SHP77 treated with DMSO at 0.1 percent for 48 hours (cell line): ENCODE data around the gene IKZF3.
A peak's percentile ranks its signal among the peaks of the same experiment; 100 is the strongest.
"Not testable (repeated sequence)": the region's sequence is repeated elsewhere in the genome, so short reads cannot be mapped to it uniquely, and the experiment has no call there.

ENCODE experiments used
- DNase-seq: peaks from one replicate; lab custom pipeline; 2025; lab: John Stamatoyannopoulos, UW

IKZF3 gene

DNA sequence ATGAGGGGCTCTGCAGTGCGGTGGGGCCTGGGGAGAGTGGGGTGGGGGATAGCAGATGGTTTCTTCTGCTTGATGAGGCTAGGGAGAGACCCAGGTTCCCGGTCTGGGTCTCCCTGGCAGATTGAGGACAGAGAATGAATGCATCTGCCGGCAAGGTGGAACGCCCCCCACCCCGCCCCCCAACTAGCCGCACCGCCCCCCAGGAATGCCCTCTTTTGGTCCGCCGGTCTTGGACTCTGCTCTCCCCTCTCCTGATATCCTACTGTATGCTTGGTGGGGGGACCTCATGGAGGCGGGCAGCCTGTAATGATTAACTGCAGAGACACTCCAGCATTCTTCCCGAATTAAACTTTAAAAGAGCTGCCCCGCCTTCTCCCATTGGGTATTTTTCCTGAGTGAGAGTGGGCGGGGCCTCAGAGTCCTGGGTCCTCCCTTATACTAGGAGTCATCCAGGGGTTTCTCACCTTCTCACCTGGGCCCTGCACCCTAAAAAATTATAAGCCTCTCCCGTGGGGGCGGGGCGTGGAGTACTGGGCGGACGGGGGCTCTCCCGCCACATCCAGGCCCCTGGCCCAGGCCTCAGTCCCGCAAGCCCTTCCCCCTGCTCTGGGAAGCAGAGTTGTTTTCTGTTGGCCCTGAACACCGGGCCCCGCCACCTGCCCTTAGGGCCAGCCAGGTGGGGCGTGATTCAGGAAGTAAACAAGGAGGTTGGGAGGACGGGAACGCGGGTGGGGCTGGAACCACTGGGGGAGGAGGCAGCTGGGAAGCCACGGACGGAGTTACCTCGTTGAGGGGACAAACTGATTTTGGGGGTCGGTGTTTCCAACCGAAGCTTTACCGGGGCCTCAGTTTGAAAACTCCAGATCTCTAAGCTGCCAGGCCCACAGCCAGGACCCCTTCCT lies 124.9 kb downstream of the IKZF3 start:
- no peak for DNase-seq

DNA sequence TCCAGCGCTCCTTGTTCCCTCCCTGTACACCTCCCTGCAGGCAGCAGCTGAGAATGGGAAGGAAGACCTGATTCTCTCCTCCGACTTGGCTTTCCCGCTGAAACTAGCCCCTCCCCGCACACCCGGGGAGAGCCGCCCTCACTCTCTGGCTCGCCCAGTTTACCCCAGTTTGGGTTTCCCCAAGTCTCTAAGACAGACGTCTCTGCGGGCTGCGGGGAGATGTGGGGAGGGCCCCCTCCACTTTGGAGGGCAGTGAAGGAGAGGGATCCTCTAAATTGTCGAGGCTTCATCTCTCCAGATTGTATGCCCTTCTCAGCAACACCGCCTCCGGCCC lies 125.6 kb downstream of the IKZF3 start:
- no peak for DNase-seq

DNA sequence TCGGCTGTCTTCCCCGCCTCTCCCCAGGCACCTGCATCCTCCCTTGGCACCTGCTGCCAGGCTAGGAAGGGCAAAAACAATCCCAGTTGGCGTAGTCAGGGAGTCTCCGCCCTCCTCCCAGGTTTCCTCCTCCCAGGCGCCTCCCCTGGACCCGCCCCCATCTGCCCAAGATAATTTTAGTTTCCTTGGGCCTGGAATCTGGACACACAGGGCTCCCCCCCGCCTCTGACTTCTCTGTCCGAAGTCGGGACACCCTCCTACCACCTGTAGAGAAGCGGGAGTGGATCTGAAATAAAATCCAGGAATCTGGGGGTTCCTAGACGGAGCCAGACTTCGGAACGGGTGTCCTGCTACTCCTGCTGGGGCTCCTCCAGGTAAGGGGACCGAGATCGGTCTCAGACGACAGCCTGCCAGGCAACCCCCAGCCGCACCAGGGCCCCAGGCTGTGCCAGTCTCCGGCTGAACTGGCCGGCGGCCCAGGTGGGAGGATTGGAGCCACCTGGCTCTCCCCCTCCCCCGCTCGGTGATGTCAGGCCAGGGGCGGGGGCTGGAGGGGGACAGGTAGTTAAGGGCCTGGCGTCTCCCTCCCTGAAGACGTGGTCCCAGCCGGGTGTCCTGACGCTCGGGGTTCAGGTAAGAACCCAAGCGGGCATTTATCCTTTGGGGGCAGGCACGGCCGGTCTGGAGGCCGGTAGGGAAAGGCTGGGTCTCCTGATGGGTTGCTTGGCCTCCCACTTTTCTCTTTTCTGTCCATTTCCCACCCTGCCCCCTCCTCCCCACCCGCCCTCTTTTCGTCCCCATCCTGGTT lies 126.1 kb downstream of the IKZF3 start, which contains the start of gene GRB7:
TSS of gene GRB7 (plus strand) at position 179 of the 808 bp plus-strand sequence. CDS start 4,364 bp downstream, outside the sequence.
- no peak for DNase-seq

DNA sequence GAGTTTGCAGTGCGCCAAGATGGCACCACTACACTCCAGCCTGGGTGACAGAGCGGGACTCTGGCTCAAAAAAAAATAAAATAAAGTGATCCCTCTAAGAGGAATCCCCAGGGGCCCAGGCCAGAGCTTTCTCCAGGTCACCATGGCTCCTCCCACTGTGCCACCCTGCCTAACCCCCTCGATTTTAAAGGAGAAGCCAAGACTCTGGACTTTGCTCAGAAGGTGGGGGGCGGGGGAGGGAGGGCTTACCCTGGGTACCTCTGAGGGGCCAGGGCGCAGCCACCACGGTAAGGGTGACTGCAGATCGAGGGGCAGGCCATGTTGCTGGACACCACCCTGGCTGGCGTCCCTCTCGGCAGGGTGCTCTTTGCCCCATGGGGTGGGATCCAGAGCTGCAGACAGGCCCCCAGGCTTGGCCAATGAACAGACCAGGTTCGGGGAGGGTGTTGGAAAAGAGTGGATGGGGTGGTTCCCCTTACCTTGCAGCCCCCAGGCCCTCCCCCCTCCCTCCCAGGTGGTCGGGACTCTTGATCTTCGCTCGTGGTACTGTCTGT lies 126.8 kb downstream of the IKZF3 start:
- no peak for DNase-seq

DNA sequence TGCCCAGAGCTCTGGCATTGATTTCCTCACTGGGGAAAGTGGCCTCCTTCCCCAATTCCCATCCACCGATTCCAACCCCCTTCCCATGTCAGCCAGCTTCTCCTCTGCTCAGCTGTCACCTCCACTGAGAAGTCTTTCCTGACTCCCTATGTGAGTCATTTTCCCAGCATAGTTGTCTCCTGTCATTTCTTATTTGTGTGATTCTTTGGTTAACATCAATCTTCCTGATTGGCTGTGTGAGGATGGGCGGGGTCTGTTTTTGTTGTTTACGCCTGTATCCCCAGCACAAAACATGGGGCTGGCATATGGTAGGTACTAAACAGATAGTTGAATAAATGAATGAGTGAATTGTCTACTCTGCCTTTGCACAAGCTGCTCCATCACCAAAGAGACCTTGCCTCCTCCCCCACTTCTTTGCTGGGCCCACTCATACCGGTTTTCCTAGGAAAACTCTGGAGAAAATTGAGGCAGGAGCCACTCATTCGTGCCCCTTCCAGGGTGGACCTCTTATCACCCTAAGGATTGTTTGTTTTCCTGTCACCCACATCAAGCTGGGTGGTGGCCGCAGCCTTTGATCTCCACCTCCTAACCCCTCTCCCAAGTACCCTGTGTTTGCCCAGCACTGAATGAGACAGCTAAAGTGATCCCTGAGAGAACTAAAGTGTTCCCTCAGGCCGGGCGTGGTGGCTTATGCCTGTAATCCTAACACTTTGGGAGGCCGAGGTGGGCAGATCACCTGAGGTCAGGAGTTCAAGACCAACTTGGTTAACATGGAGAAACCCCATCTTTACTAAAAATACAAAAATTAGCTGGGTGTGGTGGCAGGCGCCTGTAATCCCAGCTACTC lies 127.6 kb downstream of the IKZF3 start:
- no peak for DNase-seq

DNA sequence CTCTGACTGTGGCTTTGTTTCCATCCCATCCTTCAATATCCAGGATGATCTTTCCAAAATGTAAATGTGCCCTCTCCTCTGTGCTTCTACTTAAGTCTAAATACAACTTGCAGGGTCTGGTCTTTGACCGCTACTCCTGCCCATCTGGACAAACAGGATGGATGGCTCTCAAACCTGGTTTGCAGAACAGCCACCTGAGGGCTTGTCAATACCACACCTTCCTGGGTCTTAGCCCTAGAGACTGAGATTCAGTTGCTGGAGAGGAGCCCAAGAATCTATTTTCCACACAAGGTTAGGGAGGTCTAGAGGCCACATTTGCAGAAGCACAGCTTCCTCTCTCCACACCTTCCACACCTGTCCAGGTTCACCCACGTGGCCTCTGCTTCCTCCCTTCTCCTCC lies 128.2 kb downstream of the IKZF3 start:
- DNase-seq: no peak

DNA sequence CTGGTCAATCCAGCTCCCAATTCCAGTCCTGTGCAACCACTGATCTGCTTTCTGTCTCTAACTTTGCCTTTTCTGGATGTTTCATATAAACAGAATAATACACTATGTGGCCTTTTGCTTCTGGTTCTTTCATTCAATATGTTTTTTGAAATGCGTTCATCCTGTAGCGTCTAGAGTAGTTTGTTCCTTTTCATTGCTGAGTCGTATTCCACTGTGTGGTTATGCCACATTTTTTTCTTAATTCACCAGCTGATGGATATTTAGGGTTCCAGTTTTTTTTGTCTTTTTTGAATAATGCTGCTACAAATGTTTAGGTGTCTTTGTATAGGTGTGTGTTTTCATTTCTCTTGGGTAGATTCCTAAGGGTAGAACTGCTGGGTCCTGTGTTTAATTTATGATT lies 131.5 kb downstream of the IKZF3 start:
- DNase-seq: no peak

DNA sequence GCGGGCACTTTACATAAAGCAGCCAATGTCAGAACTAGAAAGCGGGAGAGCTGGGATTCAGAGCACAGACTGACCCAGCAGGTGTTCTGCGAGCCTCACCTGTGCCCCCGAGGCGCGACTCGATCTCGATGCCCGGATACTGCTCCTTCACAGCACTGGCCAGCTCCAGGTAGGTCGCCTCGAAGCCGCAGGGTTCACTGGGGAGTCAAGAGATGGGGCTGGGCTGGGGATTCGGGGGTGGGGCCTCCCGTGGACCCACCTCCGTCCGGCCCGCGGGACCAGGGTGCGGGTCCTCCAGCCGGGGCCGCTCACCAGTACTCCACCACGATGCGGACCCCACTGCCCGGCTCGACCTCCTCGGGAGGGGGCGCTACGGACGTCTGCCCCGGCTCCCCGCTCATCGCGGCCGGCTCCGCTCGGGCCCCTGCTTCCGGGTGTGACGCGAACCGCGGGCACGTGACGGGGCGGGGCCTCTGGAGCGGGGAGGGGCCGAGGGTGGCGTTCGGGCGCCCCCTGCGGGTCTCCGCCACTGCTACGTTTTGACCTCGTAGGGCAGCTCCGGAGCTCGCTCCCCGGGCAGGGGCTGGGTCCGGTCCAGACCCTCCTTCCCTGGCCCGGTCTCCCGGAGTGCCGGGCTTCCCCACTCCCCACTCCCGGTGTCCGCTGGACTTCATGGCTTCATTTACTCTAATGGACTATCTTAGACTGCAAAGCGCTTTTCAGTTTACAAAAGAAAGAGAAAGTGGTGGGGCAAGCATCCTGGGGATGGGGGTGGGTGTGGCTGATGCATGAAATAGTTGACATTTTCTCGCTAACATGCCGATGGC lies 133.8 kb downstream of the IKZF3 start, which contains the start of gene MIEN1:
TSS of gene MIEN1 (minus strand) at position 438 of the 827 bp plus-strand sequence. CDS start at position 401, 37 bp downstream.
- DNase-seq: peak; percentile 54

DNA sequence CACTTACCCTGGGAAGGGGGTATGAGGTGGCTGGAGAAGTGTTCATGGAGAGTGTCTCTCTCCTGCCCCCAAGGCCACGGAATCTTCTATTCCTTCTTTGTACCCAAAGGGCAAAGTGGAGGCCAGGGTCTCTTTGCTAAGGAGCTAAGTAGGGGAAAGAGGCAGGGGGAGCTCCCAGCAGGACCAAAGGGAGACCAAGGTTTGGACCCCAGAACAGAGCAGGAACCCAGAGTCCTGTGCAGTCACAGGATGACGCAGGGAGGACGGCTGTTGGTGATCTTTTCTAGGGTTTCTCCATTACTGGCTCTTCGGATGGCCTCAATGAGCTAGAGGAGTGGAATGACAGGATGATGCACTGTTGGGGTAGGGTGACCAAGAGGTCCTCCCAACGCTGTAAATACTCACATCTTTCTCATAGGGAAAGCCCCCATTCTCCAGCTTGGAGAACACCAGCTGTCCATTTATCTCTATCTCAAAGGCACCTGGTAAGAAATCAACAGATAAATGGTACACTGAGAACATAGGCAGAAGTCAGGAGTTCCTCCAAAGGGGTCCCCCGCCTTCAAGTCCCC lies 134.7 kb downstream of the IKZF3 start:
- DNase-seq: no peak

DNA sequence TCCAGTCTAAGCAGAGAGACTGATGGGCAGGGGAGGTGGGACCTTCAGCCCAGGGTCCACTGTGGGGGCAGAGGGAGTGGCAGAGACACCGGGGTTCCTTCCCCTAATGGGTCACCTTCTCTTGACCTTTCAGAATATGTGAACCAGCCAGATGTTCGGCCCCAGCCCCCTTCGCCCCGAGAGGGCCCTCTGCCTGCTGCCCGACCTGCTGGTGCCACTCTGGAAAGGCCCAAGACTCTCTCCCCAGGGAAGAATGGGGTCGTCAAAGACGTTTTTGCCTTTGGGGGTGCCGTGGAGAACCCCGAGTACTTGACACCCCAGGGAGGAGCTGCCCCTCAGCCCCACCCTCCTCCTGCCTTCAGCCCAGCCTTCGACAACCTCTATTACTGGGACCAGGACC lies 136.6 kb downstream of the IKZF3 start:
- no peak for DNase-seq

DNA sequence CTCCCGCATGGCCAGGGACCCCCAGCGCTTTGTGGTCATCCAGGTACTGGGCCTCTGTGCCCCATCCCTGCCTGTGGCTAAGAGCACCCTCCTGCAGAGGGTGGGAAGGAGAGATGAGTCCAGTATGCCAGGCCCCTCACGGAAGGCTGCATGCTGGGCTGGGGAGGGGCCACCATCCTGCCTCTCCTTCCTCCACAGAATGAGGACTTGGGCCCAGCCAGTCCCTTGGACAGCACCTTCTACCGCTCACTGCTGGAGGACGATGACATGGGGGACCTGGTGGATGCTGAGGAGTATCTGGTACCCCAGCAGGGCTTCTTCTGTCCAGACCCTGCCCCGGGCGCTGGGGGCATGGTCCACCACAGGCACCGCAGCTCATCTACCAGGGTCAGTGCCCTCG lies 137.5 kb downstream of the IKZF3 start:
- DNase-seq: no peak

DNA sequence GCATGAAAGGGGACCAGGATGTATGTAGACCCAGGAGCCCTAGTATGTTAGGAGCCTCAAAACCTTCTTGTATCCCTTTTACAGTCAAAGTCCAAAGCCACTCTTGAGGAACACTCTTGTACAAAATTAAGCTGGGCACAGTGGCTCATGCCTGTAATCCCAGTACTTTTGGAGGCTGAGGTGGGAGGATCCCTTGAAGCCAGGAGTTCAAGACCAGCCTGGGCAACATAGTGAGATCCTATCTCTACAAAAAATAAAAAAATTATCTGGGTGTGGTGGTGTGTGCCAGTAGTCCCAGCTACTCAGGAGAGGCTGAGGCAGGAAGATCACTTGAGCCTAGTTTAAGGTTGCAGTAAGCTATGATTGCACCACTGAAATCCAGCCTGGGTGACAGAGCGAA lies 138.2 kb downstream of the IKZF3 start:
- not testable (repeated sequence) for DNase-seq

DNA sequence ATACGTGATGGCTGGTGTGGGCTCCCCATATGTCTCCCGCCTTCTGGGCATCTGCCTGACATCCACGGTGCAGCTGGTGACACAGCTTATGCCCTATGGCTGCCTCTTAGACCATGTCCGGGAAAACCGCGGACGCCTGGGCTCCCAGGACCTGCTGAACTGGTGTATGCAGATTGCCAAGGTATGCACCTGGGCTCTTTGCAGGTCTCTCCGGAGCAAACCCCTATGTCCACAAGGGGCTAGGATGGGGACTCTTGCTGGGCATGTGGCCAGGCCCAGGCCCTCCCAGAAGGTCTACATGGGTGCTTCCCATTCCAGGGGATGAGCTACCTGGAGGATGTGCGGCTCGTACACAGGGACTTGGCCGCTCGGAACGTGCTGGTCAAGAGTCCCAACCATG lies 139.4 kb downstream of the IKZF3 start:
- DNase-seq: no peak

DNA sequence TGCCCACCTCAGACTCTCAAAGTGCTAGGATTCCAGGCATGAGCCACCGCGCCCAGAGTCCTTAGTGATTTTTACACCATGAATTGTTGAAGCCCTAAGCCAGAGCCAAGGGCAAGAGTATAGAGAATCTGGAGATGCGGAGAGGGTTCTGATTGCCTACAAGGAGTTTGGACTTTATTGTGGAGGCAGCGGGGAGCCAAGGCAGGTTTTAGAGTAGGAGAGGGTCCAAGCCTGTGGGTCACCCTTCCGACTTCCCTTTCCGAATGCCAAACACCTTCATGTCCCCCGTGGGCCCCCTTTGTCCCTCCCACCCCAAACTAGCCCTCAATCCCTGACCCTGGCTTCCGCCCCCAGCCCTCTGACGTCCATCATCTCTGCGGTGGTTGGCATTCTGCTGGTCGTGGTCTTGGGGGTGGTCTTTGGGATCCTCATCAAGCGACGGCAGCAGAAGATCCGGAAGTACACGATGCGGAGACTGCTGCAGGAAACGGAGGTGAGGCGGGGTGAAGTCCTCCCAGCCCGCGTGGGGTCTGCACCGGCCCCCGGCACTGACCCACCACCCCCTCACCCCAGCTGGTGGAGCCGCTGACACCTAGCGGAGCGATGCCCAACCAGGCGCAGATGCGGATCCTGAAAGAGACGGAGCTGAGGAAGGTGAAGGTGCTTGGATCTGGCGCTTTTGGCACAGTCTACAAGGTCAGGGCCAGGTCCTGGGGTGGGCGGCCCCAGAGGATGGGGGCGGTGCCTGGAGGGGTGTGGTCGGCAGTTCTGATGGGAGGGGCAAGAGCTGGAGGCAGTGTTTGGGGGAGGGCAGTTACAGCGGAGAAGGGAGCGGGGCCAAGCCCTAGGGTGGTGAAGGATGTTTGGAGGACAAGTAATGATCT lies 140.9 kb downstream of the IKZF3 start:
- DNase-seq: no peak

DNA sequence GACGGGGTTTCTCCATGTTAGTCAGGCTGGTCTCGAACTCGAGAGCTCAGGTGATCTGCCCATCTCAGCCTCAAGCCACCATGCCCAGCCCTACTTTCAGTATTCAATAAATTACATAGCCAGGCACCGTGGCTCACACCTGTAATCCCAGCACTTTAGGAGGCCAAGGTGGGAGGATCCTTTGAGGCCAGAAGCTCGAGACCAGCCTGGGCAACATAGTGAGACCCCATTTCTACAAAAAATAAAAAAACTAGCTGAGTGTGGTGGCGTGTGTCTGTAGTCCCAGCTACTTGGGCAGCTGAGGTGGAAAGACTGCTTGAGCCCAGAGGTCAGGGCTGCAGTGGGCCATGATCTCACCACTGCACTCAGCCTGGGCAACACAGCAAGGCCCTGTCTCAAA lies 142.0 kb downstream of the IKZF3 start:
- no peak for DNase-seq

DNA sequence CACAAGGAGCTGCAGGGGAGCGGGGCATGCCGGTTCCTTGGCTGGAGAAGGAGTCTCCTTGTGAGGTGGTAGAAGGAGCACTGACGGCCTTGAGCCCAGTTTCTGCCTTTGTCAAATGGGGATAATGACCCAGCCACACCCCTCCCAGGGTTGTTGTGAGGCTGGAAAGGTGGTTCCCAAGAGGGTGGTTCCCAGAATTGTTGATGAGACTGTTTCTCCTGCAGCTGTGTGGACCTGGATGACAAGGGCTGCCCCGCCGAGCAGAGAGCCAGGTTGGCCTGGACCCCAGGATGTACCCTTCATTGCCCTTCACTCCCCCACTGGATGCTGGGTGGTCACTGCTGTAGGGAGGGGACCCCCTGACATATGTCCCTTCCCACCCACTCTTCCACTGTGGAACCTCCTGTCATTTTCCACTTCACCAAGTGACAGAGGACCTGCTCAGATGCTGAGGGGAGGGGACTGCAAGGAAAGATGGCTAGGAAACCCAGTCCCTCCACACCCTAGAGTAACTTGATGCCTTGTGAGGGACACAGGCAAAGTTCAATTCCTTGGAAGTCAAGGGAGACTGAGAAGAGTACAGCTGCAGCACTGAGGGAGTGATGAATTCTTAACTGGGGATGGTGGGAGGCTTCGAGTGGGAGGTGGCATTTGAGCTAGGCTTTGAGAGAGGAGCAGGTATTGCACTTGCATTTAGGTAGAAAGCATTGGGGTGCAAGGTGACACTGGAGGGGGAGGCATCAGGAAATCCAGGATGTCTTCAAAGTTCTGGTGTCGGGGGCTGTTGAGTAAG lies 144.4 kb downstream of the IKZF3 start:
- DNase-seq: no peak

DNA sequence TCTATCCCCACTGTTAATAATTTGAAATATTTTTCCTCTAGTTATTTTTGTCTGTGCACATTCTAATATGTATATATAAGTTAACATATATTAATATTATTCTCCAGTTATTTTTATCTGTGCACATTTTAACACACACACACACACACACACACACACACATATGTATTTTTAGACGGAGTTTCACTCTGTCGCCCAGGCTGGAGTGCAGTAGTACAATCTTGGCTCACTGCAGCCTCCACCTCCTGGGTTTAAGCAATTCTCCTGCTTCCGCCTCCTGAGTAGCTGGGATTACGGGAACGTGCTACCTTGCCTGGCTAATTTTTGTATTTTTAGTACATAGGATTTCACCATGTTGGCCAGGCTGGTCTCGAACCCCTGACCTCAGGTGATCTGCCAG lies 146.5 kb downstream of the IKZF3 start:
- DNase-seq: no peak

DNA sequence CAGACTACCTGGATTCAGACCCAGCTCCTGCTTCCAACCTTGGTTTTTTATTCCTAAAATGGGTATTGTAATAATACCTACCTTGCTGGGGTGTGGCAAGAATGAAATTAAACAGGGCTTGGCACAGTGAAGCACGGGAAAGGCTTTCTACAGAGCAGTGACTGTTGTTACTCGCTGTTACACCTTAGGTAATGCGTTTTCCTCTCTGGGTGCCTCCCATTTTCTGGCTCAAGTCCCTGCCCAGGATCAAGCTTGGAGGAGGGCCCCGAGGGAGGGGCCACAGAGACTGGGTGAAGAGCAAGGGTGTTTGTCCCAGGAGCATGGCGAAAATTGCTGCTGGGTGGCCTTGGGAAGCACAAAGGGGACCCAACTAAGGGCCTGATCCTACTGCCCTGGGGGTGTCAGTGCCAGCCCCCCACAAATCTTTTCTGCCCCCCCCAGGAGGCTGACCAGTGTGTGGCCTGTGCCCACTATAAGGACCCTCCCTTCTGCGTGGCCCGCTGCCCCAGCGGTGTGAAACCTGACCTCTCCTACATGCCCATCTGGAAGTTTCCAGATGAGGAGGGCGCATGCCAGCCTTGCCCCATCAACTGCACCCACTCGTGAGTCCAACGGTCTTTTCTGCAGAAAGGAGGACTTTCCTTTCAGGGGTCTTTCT lies 147.1 kb downstream of the IKZF3 start:
- DNase-seq: no peak
